Glomerular endothelial cell (primary cell): ENCODE measurements around the gene CDH18. TPM values are rescaled to one million over a fixed set of nuclear protein-coding genes. Genes with fewer than 3 reads are reported as not detected.

ENCODE experiments used
- DNase-seq: peaks from one replicate; pipeline ENCODE4 v3.0.0-alpha.2; 2011; ENCODE audit warnings: low read depth, low spot score; ENCODE audit errors: extremely low read depth
- total RNA-seq: library from RNA; depleted of rRNA; stranded (reverse); fragments of >200 nt; gene quantifications from 2 replicates; pipeline ENCODE4 v1.2.3, GENCODE V29; 2015

Gene CDH18
- total RNA-seq, 1 donor from 2014 or later: 0.41 TPM

DNA sequence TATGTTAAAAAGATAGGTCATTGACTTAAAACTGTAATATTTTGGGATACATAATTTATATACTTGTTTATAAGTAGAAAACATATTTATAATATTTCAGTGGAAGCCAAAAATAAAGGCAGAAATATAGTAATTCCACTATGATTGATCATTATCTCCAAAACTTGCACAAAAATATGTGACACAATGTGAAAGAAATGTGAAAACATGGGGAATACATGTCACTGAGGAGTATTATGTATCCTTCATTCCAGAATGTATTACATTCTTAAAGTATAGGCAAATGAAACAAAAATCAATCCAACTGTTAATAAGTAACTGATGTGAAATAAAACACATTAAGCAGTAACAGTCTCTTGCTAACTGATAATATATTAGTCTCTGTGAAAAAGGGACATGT, 236.7 kb downstream of the CDH18 start:
- DNase-seq: no peak

DNA sequence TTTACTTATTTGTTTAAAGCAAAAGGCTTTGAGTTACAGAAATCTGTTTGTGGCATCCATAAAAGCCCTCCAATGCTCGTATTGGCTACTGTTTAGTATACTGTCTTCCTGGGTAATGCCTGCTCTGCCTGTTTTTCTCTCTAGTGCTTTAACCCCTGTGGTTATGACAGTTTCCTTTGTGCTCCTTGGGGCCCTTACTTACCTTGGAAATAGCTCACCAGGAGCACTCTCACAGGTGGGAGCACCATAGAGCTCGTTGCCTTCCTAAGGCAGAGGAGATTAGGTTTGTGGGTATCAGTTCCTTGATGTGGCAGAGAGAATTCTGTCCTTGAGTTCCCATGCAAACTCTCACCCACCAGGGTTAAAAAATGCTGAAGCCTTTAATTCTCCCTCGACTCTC, 242.8 kb downstream of the CDH18 start:
- no peak for DNase-seq

DNA sequence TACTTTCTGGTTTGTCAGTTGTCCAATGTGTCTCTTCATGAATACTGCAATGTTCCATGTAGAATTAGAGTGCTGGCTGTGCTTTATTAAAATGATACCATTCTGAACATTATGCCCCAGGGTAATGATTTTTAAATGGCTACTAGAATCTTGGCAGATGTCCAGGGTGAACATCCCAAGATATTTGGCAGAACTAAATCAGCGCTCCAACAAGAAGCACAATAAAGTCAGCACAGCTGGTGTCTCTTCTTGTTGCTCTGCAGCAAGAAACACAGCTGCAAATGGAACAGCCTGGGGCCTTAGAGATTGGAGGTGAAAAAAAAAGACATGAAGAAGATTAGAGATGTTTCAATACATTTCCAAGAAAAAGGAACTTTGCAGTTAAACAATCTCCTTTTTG, 248.3 kb downstream of the CDH18 start:
- DNase-seq: no peak

DNA sequence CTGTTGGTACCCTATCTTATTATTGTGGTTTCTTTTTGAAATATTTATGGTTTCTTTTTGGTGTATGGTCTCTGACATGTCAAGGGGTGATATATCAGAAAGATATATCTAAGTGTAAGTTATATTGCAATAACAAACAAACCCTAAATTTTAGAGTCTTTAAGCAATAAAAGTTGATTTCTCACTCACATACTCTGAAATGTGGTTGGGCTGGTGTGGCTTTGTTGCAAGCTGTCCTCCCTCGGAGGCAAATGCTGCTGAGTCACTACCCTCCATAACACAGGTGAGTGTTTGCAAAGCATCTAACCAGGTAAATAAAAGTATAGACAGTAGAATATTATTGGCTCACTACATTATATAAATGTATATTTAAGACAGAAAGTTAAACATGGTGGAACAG, 253.2 kb downstream of the CDH18 start:
- no peak for DNase-seq

DNA sequence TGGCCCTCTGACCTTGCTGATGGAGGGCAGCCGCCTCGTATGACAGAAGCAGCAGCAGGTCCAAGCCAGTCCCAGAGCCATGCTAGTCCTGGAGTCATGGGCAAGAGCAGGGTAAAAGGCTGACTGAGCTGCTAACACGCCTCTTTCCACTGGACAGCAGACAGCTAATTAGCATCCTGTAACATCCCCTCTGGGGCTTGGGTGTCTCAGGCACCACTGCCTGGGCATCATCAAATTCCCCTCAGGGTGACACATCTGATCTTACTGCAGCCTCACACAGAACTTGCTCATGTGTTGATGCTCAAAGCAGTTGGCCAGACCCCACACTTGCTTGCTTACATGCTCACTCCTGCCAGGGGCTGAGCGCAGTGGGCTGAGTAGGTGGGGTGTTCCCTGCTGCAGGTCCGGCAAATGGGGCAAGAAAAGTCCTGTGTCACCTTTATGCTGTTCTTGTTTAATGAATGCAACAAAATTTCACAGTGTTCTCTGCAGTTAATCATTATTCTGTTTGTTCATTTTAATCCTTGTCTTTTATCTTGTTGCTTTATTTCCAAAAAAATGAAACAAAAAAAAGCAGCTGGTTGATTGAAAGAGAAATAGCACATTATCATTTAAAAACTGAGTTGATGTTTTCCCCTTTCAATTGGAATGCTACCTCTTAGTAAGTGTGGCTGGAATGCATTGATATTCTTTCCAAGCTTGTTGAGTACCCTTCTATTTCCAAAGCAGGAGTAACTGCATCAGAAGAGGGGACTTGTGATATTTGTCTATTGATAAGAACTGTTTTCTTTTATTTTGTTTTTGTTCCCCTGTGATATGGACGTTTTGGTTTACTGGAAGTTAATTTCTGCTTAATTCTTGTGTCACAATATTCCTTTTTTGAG, 254.1 kb downstream of the CDH18 start:
- no peak for DNase-seq

DNA sequence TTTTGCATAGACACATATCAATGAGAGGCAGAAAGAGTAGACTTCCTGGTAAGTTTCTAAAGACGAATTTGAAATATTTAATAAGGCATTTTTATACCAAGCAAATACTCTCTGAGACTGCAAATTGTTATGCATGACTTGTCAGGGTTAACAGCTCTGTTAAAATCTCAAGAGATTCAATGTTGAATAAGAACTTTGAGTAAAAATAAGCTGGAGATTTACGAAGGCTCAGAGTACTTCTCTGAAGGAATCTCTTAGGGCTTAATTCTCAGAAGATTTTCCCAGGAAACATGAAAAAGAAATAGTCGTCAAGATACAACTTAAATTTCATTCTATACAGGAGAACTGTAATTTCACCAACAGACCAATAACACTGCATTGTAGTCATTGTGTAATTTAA, 259.4 kb downstream of the CDH18 start:
- no peak for DNase-seq

DNA sequence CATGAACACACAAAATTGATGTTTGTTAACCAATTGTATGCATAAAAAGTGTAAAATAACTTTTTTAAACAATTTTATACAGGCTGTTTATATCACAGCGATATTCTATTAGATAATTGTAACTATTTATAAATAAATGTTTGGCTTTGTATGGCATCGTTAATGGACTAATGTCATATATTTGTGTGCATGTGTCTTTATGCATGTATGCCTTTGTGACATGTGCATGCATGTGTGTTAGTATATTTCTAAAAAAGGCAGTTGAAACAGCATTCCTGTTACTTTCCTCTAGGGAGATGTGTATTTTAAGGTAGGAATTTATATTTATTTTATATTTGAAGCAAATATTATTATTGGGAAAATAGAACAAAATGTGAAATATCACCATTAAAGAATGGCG, 268.9 kb downstream of the CDH18 start:
- DNase-seq: no peak

DNA sequence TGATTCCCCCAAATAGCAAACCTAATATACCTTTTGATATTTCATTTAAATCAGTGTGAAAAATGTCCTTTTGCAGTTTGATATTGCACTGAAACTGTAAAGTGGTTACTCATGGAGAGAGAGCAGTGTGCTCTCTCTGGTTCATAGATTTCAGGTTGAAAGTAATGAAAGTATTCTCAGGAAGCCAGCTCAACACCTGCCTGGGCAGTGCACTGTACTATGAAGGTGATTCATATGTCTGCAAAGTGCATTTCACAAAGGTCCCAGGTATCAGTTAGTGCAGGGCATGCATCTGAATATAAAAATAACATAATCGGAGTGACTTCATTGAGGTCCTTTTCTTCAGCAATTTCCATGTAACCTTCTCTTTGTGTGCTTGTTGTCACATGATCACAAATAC, 274.3 kb downstream of the CDH18 start:
- DNase-seq: no peak

DNA sequence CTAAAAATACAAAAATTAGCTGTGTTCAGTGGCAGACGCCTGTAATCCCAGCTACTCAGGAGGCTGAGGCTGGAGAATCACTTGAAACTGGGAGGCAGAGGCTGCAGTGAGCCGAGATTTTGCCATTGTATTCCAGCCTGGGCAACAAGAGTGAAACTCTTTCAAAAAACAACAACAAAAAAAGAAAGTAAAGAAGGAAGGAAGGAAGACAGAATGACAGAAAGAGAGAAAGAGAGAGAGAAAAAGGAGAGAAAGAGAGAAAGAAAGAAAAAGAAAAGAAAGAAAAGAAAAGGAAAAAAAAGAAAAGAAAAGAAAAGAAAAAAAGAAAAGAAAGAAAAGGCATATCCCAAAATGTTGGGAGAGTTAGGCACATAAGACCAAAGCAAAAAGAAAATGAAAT, 278.6 kb downstream of the CDH18 start:
- DNase-seq: no peak

DNA sequence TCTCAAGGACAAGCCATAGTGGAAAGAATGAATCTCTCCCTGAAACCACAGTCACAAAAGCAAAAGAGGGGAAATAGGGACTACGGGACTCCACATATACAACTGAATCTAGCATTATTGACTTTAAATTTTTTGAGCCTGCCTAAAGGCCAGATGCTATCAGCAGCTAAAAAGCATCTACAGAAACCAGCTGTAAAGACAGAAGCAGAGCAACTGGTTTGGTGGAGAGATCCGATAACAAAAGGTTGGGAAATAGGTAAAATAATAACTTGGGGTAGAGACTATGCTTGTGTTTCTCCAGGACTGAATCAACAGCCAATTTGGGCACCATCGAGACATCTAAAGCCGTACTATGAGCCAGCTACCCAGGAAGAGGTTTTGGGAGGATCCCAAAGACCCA, 281.2 kb downstream of the CDH18 start:
- DNase-seq: no peak

DNA sequence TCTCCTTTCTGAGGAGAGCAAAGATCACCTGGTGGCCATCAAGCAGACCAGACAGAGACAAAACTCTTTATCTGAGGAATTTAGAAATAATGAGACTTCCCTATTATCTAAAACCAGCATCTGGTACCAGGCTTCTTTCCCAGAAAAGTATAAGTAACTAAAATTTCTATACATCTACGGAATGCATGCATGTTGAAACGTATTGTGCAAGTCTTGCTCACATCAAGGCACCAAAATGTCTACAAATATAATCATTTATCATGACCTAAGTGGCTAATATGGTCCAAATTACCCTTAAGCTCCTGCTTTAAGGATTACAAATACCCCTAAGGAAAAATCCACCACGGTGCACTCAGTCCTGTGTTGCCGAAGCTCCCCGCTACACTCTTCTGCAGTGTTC, 286.3 kb downstream of the CDH18 start:
- DNase-seq: no peak

DNA sequence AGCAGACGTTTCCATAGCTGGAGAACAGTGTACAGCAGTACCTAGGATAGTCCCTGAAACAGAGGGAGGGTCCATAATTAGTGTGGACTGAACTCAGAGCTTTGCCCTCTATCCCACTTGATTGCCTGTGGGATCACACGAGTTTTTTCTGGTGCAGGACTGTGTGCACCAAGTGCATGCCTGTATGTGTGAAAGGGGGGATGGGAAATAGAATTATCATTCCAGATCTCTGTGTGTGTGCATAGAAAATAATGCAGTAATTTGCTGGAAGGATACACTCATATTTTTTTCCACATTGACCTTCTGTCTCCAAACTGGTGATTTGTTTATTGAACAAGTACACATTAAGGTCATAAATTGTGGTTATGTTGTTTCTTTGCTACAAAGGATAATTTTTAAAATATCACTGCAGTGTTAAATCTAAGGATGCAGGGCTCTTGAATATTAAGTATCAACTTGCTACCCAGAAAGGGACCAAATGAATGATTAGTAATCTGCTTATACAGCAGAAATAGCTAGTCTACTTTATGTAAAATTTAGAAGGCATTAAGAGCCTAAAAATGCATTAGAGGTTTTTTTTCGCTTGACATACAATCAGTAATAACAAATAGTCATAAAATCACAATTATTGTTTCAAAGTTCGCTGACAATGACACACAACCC, 292.9 kb downstream of the CDH18 start:
- DNase-seq: no peak

DNA sequence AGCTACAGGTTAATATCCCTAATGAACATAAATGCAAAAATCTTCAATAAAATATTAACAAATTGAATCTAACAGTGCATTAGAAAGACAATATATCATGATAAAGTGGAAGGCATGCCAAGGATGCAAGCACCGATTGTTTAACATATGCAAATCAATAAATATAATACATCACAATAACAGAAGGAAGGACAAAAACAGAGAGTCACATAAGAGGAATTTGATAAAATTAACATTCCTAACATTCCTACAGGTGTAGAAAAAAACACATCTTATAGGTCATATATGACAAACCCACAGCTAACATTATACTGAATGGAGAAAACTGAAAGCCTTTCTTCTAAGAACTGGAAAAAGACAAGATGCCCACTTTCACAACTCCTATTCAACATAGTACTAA, 297.0 kb downstream of the CDH18 start:
- DNase-seq: no peak

DNA sequence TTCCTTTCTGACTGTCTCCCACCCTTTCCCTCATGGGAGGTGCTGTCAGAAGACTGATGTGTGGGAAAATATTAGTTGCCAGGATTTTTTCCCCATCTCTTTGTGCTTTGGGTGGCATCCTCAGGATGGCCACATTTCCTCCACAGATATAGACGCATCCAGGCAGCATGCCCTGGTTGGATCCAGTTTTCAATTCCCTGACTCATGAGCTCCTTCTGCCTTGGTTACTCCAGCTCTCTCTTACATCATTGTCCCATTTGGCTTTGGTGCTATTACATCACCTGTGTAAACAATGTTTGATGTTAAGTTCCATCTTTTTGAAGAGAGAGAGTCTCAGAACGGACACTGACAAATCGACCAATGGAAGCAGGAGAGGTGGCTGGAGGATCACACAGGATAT, 302.5 kb downstream of the CDH18 start:
- no peak for DNase-seq

DNA sequence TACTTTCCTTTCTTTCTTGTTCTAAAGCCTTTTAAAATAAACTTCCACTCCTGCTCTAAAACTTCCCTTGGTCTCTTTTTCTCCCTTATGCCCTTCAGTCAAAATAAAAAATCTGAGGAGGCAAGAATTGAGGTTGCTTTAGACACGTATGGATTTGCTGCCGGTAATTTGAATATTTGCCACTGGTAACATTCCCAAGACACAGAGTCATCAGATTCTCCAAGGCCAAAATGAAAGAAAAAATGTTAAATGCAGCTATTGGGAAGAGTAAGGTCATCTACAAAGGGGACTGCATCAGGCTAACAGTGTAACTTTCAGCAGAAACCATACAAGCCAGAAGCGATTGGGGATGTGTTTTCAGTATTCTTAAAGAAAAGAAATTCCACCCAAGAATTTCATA, 311.1 kb downstream of the CDH18 start:
- DNase-seq: no peak

DNA sequence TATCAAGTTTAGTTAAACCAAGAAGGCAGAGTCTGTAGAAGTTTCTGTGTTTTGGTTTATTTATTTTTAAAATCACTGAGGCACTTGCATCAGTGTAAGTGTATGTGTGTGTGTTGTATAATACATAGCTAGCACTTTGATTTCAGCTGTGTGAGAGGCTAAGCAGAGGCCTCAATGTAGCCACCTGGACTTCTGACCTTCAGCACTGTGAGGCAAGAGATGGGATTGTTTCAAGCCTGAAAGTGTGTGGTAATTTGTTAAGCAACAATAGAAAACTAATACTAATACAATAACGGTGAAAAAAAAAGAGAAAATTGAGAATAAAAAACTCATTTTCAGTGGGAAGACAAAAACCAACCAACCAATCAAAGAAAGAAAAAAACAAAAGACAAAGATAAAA, 327.3 kb downstream of the CDH18 start:
- DNase-seq: no peak

DNA sequence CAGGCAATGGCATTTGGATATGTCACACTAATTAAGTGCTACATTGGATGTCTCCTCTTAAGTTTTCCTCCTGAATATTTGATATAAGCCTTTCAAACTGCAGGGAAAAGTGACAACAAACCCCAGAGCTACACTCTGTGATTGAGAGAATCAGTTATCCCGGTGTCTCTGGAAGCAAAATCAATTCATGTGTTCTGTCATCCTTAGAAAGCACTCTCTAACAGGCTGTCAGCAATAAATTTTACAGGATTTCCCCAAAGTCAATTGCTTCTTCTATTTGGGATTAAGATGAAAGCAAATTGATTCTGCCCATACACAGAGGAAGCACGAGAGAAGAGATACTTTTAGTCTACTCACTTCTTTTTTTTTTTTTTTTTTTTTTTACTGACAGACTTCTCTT, 332.4 kb downstream of the CDH18 start:
- no peak for DNase-seq

DNA sequence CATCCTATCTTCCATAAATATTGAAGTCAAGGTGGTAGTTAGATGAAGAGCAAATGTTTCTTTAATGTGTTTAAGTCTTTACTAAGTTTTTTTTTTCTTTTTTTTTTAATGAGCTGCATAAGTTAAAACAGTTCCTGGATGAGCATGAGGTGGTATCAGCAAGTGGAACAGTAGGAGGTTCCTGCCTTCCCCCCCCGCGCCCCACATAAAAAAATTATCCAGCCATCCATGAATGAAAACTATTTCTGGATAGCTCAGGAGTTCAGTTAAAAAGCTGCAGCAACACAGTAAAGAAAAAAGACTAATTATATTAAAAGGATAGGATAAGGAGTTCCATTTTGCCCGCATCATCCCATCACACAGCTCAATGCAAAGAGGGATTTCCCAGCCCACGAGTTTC, 349.5 kb downstream of the CDH18 start:
- DNase-seq: no peak

DNA sequence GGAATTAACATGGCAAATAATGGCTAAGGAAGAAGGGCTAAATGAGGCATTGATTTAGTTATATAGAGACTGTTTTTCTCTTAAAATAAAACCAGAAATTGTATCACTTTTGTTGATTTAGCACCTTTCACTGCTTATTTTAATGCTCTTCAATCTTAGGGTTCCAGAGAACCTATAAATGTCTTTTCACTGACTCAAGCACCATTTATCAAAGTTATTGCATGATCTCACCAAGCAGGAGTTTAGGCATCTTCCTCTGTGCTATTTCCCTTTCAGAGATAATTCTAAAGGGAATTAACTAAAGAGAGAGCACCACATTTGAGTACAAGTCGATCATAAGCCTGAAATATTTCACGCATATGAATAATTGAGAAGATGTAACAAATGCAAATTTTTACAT, 357.1 kb downstream of the CDH18 start:
- DNase-seq: no peak

DNA sequence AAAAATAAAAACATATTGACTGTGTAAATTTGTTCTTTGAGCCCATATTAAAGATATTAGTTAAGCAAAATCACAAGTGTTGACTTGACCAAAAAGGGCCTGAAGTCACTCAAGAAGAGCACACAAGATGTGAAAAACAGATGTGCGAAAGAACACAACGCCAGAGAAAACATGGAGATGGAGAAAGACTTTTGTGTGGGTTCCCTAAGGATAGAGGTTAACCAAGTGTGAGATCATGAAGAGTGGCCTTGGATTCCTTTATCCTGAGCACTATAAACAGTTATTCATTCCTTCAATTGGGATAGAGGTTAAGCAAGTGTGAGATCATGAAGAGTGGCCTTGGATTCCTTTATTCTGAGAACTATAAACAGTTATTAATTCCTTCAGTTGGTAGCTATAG, 361.8 kb downstream of the CDH18 start:
- DNase-seq: no peak

DNA sequence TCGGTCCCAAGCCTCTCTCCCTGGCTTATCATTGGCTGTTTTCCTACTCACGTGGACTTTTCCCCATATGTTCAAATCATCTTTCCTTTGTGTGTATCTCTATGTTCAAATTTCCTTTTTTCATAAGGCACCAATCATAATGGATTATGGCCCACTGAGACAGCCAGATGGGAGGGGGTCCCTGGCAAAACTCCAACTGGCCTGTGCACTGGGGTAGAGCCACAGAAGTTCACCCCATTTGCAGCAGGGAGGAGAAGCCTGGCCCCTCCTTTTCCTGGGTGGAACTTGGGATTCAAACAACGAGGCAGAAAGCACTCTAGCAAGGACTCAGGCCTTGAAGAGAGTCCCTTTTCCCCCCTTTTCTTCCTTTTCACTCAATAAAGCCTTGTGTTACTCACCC, 362.4 kb downstream of the CDH18 start:
- no peak for DNase-seq

DNA sequence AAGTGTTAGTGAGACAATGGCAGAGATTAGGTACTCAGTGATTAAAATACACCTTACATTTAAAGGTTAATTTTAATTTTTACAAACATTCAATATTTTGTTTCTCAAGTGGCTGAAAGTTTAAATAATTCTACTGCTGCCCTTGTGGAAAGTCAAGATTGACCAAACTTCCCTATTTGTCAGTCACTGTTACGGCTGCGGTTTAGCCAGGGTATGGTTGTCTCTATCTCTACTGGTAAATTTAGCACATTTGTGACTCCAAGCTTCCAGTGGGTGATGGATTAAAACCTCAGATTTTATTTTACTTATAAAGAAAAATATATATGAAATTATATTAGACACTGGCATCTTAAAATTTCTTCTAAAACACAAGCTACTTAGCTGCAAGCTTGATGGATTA, 368.4 kb downstream of the CDH18 start:
- DNase-seq: no peak
